Germinal center (tissue), 1 donor: Measurements from ENCODE around the gene BRK1.
"Not testable (repeated sequence)": the region's sequence is repeated elsewhere in the genome, so short reads cannot be mapped to it uniquely, and the experiment has no call there.

Experiments
- DNase-seq: peaks from one replicate; pipeline ENCODE4 v3.0.0; 2012; ENCODE audit warnings: mixed read lengths, low spot score

The BRK1 gene

DNA sequence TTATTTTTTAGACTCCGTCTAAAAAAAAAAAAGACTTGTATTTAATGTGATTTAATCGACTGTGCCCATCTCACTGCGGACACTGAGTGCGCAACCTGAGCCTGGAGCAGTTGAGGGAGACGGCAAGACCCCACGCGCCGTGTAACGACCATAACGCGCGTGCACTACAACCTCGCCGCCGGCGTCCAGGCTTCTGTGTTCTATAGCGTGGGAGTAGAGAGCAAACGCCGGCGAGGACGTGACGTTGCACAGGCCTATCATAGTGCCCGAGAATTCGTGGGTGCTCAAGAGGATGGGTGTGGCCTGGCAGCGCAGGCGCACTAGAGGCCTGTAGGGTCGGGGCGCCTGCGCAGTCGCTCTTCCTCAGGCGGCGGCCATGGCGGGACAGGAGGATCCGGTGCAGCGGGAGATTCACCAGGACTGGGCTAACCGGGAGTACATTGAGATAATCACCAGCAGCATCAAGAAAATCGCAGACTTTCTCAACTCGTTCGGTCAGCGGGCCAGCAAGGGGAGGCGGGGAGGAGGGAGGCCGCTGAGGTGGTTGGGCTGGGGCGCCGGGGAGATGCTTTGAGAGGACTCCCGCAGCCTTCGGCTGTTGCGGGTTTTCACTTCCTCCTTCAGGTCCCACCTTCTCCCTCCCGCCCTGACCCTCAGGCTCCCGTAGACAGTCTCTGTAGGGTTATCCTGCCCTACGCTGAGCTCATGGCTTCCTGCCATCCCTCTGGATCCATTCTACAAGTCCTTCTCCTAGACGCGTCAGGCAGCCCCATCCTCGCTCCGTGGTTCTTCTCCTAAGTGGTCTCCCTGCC is at the start of gene BRK1:
TSS of gene BRK1 (plus strand) at position 350 of the 812 bp plus-strand sequence. CDS start at position 377, 27 bp downstream.
- peak; percentile 99 for DNase-seq

- DNase-seq: not testable (repeated sequence)
These were observed 45.4 kb upstream of the BRK1 start for GRCh38 chr3:10070077-10070476.

GRCh38 chr3:10074666-10075065 is 40.8 kb upstream of the BRK1 start:
- DNase-seq: no peak

GRCh38 chr3:10081871-10082270 is 33.6 kb upstream of the BRK1 start:
- no peak for DNase-seq

DNA sequence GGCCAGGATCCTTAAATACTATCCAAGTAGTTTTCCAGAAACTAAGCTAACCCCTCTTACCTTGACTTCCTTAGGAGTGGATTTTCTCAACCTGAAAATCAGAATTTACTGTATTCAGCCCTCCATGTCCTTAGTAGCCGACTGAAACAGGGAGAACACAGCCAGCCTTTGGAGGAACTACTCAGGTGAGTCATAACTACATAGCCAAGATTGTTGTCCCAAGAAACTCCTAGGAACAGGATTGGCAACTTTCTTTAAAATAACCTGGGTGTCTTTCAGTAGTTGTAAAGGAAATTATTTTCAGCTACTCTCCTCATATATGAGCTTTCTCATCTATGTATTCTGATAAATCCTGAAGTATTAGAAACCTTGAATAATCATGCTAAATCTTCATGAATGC is 29.7 kb upstream of the BRK1 start:
- DNase-seq: no peak

DNA sequence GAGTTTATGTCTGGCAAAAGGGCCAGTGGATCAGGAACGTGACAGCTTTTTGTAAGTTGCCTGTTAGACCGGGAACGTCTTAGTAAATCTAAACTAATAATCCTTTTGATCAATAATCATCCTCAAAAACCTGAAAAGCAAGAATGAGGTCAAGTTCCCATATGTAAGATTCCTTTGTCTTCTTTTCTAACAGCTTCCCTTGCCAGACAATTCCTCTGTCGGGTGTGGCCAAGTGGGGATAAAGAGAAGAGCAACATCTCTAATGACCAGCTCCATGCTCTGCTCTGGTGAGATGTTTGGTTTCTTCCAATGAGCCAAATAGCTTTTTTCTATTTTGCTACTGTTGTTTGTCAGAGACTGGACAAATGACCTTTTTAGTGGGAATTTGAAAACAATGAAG is 27.2 kb upstream of the BRK1 start:
- DNase-seq: no peak

DNA sequence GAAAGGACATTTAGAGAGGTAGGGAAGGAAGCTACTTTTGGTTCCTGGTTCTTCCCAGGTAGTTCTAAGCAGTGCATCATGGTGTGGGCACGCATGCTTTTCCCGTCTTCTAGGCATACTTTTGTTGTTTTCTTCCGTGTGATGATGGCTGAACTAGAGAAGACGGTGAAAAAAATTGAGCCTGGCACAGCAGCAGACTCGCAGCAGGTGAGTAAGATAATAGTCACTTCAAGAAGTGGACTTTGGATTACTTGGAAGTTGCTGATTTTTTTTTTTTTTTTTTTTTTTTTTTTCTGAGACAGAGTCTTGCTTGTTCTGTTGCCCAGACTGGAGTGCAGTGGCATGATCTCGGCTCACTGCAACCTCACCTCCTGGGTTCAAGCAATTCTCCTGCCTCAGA is 25.3 kb upstream of the BRK1 start:
- no peak for DNase-seq

DNA sequence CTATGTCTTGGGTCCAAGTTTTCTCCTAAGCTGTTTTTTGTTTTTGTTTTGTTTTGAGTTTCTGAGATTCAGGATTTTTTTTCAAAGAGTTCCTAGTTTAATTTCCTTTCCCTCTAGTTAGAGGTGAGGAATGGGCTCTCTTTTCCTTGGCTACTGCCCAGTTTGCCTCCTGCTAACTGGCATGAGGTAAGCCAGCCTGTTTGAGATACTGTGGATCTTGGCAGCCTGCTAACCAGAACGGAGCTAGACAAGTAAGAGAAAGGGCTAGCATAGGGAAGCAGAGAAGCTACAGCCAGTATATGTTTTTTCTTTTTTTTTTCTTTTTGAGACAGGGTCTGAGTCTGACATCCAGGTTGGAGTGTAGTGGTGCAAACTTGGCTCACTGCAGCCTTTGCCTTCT is 24.7 kb upstream of the BRK1 start:
- not testable (repeated sequence) for DNase-seq

GRCh38 chr3:10091387-10091786 is 24.1 kb upstream of the BRK1 start:
- not testable (repeated sequence) for DNase-seq

DNA sequence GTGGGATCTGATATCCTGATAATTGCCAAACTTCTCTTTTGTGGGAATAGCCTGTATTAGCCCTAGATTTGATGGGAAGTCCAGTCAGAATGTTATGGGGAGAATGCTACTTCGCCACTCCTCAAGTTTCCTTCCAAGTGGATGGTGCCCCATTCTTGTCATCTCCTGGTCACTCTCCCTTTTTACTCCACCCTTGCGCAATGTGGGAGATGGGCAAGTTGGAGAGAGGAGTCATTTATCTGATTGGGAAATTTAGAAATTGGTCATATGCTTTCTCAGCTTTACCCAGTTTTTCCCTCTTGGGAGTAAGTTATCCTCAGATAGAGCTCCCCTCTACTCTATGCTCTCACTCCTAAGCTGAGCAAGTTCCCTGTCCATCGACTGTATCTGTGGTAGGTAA is 21.8 kb upstream of the BRK1 start:
- no peak for DNase-seq

- no peak for DNase-seq
These were observed 16.4 kb upstream of the BRK1 start for GRCh38 chr3:10099041-10099440.

GRCh38 chr3:10106919-10107318 is 8.6 kb upstream of the BRK1 start:
- no peak for DNase-seq

DNA sequence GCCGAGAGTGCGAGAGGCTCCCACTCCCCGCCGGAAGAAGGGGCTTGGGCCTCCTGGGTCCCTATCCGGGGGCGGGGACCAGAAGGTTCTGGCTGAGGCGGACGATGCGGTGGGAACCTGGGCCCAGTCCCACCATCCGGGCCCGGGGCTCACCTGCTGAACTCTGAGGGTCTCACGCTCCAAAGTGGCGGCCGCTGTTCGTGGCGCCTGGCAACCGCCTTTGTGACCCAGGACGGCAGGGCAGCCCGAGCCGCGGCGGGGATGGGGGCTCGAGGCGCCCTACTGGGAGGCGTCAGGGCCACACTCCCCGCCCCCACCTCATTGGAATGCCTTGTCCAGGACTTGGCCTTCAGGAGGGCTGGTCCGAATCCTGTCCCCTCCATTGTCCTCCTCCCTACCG is 7.4 kb upstream of the BRK1 start, which contains the start of gene FANCD2OS:
TSS of gene FANCD2OS (minus strand) at position 165 of the 400 bp plus-strand sequence. CDS start 3,481 bp downstream, outside the sequence.
- DNase-seq: no peak

- no peak for DNase-seq
These were observed 624 bp downstream of the BRK1 start for GRCh38 chr3:10116138-10116460.

GRCh38 chr3:10116928-10117327 is 1.5 kb downstream of the BRK1 start:
- DNase-seq: no peak

DNA sequence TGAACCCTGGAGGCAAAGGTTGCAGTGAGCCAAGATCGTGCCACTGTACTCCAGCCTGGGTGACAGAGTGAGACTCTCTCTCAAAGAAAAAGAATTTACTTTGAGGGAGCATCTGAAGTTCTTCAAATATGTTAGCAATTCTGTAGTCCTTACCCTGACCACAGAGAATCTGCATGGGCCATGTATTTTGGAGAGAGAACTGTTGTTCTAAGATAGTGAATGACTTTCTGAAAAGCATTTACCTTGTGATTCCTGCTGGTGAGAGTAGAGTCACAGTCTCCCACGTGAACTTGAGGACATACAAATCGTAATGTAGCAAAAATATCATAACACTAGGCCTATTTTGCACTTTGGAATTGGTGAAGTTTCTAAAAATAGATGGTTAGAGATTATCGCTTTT is 3.9 kb downstream of the BRK1 start:
- no peak for DNase-seq

DNA sequence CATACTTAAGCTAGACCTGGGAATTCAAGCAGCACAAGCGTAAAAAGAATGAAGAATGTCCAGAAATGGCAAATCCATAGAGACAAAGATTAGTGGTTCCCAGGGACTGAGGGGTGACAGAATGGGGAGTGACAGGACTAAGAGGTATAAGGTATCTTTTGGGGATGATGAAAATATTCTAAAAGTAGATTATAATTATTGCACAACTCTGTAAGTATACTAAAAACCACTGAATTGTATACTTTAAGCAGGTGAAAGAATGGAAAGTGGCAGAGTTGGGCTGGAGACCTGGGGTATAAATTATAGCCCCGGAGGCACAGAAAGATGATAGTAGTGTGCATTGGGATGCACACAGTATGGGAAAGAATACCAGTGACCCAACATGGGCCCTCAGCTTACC is 5.6 kb downstream of the BRK1 start:
- DNase-seq: no peak

DNA sequence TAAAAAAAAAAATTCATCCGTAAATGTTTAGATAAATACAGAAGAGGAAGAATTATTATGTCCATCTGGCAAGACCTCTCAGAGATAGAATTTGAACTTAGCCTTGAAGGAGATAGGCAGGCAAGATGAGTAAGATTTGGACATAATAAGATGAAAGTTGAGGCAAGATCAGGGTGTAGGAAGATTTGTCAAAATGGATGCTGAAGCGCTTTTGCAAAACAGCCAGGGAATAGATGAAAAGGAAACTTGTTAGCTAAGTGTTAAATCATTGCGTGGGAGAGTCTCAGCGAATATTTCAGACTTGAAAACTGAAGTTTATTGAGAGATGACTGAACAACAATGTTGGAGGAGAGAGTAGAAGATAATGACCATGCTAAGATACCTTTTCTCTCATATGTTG is 7.2 kb downstream of the BRK1 start:
- no peak for DNase-seq

GRCh38 chr3:10135872-10136271 is 20.4 kb downstream of the BRK1 start:
- DNase-seq: not testable (repeated sequence)

GRCh38 chr3:10136426-10137005 is 21.0 kb downstream of the BRK1 start:
- no peak for DNase-seq

DNA sequence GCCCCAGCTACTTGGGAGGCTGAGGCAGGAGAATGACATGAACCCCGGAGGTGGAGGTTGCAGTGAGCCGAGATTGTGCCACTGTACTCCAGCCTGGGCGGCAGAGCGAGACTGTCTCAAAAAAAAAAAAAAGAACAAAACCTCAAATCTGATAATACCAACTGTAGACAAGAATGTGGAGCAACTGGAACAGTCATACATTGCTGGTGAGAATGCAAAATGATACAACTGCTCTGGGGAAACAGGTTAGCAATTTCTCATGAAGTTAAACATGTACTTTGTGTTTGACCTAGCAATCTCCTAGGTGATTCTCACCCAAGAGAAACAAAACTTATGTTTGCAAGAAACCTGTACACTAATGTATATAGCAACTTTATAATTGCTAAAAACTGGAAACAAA is 21.7 kb downstream of the BRK1 start:
- DNase-seq: no peak

DNA sequence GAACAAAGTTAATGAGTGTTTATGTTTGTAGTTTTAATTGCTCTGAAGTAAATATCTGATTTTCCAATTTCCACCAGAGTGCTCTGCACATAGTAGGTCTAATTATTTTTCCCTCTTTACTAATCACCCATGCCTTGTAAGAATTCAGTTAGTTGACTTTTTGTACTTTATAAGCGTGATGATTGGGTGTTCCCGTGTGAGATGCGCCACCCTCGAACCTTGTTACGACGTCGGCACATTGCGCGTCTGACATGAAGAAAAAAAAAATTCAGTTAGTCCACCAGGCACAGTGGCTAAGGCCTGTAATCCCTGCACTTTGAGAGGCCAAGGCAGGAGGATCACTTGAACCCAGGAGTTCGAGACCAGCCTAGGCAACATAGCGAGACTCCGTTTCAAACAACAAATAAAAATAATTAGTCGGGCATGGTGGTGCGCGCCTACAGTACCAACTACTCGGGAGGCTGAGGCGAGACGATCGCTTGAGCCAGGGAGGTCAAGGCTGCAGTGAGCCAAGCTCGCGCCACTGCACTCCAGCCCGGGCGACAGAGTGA is 25.6 kb downstream of the BRK1 start:
- no peak for DNase-seq
